Measurements from ENCODE around the gene SKAP1.
"Not testable (repeated sequence)": the region's sequence is repeated elsewhere in the genome, so short reads cannot be mapped to it uniquely, and the experiment has no call there.

Gene SKAP1

GRCh38 chr17:48240562-48241130 lies 189.4 kb downstream of the SKAP1 start:
- no peak for DNase-seq

- no peak for DNase-seq
Observed at GRCh38 chr17:48240122-48240521, 189.9 kb downstream of the SKAP1 start.

GRCh38 chr17:48239603-48239995 lies 190.4 kb downstream of the SKAP1 start:
- DNase-seq = no peak

- DNase-seq = no peak
Observed at GRCh38 chr17:48238933-48239602, 190.9 kb downstream of the SKAP1 start.

GRCh38 chr17:48237456-48237855 lies 192.6 kb downstream of the SKAP1 start:
- no peak for DNase-seq

GRCh38 chr17:48236681-48237134 lies 193.3 kb downstream of the SKAP1 start:
- DNase-seq = no peak

GRCh38 chr17:48234922-48235321 lies 195.1 kb downstream of the SKAP1 start:
- no peak for DNase-seq

- no peak for DNase-seq
Observed at GRCh38 chr17:48231995-48232959, 197.7 kb downstream of the SKAP1 start.

GRCh38 chr17:48229936-48230335 lies 200.1 kb downstream of the SKAP1 start:
- DNase-seq = no peak

GRCh38 chr17:48228720-48229119 lies 201.3 kb downstream of the SKAP1 start:
- DNase-seq = no peak

GRCh38 chr17:48225725-48226567 lies 204.1 kb downstream of the SKAP1 start:
- no peak for DNase-seq

- DNase-seq = no peak
Observed at GRCh38 chr17:48223945-48224344, 206.1 kb downstream of the SKAP1 start.

GRCh38 chr17:48219617-48220016 lies 210.4 kb downstream of the SKAP1 start:
- DNase-seq = no peak

- DNase-seq = peak; percentile 17
Observed at GRCh38 chr17:48215583-48216139, 214.4 kb downstream of the SKAP1 start.

- DNase-seq = no peak
Observed at GRCh38 chr17:48213797-48214196, 216.2 kb downstream of the SKAP1 start.

- no peak for DNase-seq
Observed at GRCh38 chr17:48211787-48212186, 218.2 kb downstream of the SKAP1 start.

- DNase-seq = no peak
Observed at GRCh38 chr17:48211011-48211410, 219.0 kb downstream of the SKAP1 start.

GRCh38 chr17:48209973-48210372 lies 220.0 kb downstream of the SKAP1 start:
- no peak for DNase-seq

- DNase-seq = no peak
Observed at GRCh38 chr17:48207776-48208544, 222.1 kb downstream of the SKAP1 start.

GRCh38 chr17:48207036-48207435 lies 223.0 kb downstream of the SKAP1 start:
- DNase-seq = not testable (repeated sequence)

GRCh38 chr17:48202959-48203358 lies 227.1 kb downstream of the SKAP1 start:
- no peak for DNase-seq
